GM06990 (cell line): ENCODE measurements around the gene CCND3.

ENCODE experiments used
- DNase-seq: peaks from one replicate; pipeline ENCODE4 v3.0.0-alpha.2; 2011; ENCODE audit not compliant: insufficient read length; ENCODE audit errors: extremely low read depth
- H3K27me3 ChIP-seq: replicated peaks from 2 replicates; pipeline ENCODE4 v1.6.0; 2011; ENCODE audit warnings: low read length; ENCODE audit not compliant: control insufficient read depth, insufficient read depth
- H3K36me3 ChIP-seq: 2 replicates; pipeline ENCODE4 v1.5.1; 2011; ENCODE audit warnings: low read length; ENCODE audit not compliant: control insufficient read depth, insufficient read depth
- H3K4me3 ChIP-seq: replicated peaks from 2 replicates; pipeline ENCODE4 v1.5.1; 2011; ENCODE audit warnings: low read depth, mild to moderate bottlenecking, control low read depth, low read length
- CTCF ChIP-seq: IDR thresholded peaks from 2 replicates; pipeline ENCODE4 v1.5.1; 2011; ENCODE audit warnings: low read length, control low read depth, mild to moderate bottlenecking, inconsistent platforms; ENCODE audit not compliant: insufficient read depth, poor library complexity, severe bottlenecking

CCND3 gene

GRCh38 chr6:41895300-41896233 lies 46.0 kb downstream of the CCND3 start, which contains the start of gene USP49:
USP49 (minus strand) TSS chr6:41895375; CDS start chr6:41806983, 88,392 bp downstream.
- TF ChIP-seq CTCF = no peak
- Histone ChIP-seq H3K4me3 (peak within 1 kb of the TSS; percentile 80), H3K27me3 (no peaks in the 10 kb centered on the region), H3K36me3 (no peaks in the 10 kb centered on the region)
- peak; percentile 91 for DNase-seq

- no peaks in the 10 kb centered on the region for H3K27me3 ChIP-seq
- TF ChIP-seq CTCF = no peak
- no peaks in the 10 kb centered on the region for H3K36me3 ChIP-seq
- peak overlapping the region; percentile 80 for H3K4me3 ChIP-seq
- no peak for DNase-seq
Measured at GRCh38 chr6:41894366-41895299, 47.0 kb downstream of the CCND3 start.

- TF ChIP-seq CTCF = no peak
- no peak for DNase-seq
- Histone ChIP-seq H3K27me3 (no peaks in the 10 kb centered on the region), H3K4me3 (no peak overlapping the region), H3K36me3 (no peaks in the 10 kb centered on the region)
Measured at GRCh38 chr6:41892921-41893564, 48.6 kb downstream of the CCND3 start.

- TF ChIP-seq CTCF = no peak
- Histone ChIP-seq H3K36me3 (no peaks in the 10 kb centered on the region), H3K27me3 (no peaks in the 10 kb centered on the region), H3K4me3 (no peak overlapping the region)
- no peak for DNase-seq
Measured at GRCh38 chr6:41887331-41887751, 54.3 kb downstream of the CCND3 start.

- TF ChIP-seq CTCF = no peak
- H3K27me3 ChIP-seq = no peaks in the 10 kb centered on the region
- H3K4me3 ChIP-seq = no peak overlapping the region
- no peaks in the 10 kb centered on the region for H3K36me3 ChIP-seq
- no peak for DNase-seq
Measured at GRCh38 chr6:41885930-41886329, 55.7 kb downstream of the CCND3 start.
